CD4-positive, alpha-beta memory T cell (primary cell): ENCODE data around the gene TJP1. TPM values are rescaled to one million over a fixed set of nuclear protein-coding genes. Genes with fewer than 3 reads are reported as not detected.

Source experiments
- CTCF ChIA-PET: fragments of 350-600 bp; sonication (Branson Sonifier 250); formaldehyde crosslinking; loops from one replicate; lab custom pipeline; 2021; ENCODE audit warnings: inconsistent platforms; ENCODE audit not compliant: partially characterized antibody; lab: Charles Lee
- POLR2A ChIA-PET: fragments of 350-600 bp; sonication (Branson Sonifier 250); formaldehyde crosslinking; loops from one replicate; lab custom pipeline; 2021; ENCODE audit not compliant: partially characterized antibody; lab: Charles Lee
- DNase-seq, 5 donors: peaks; one replicate each; pipeline versions ENCODE4 v3.0.0 to v3.0.0-alpha.2; 2020 to 2022; ENCODE audit warnings: mixed read lengths in 1 of 5
- H3K27ac ChIP-seq: one replicate; pipeline ENCODE4 v1.7.0; 2013; ENCODE audit warnings: low read depth, low read length
- H3K27me3 ChIP-seq: 2 replicates; pipeline ENCODE4 v1.7.0; 2013; ENCODE audit warnings: mild to moderate bottlenecking, low read length, moderate library complexity; ENCODE audit not compliant: insufficient read depth
- H3K36me3 ChIP-seq: 2 replicates; pipeline ENCODE4 v1.7.0; 2013; ENCODE audit warnings: mild to moderate bottlenecking, low read length, moderate library complexity; ENCODE audit not compliant: insufficient read depth
- H3K4me1 ChIP-seq: 2 replicates; pipeline ENCODE4 v1.7.0; 2013; ENCODE audit warnings: mild to moderate bottlenecking, low read length, moderate library complexity; ENCODE audit not compliant: insufficient read depth
- H3K4me3 ChIP-seq, 2 donors: one replicate each; pipeline ENCODE4 v1.7.0; 2013; ENCODE audit warnings: low read length in 2 of 2, mild to moderate bottlenecking in 1 of 2
- H3K9me3 ChIP-seq, 2 donors: one replicate each; pipeline ENCODE4 v1.7.0; 2013; ENCODE audit warnings: low read length in 2 of 2, control low read depth in 1 of 2; ENCODE audit not compliant: control insufficient read depth in 1 of 2
- H3K27ac Mint-ChIP-seq, 7 donors: one replicate each; pipeline ENCODE4 v1.8.0; 2020 to 2021; ENCODE audit warnings: mixed read lengths in 7 of 7, mild to moderate bottlenecking in 6 of 7, inconsistent platforms in 3 of 7, moderate library complexity in 3 of 7
- H3K27me3 Mint-ChIP-seq, 2 donors: one replicate each; pipeline ENCODE4 v1.8.0; 2020 to 2021; ENCODE audit warnings: mixed read lengths in 2 of 2
- H3K36me3 Mint-ChIP-seq, 2 donors: one replicate each; pipeline ENCODE4 v1.8.0; 2020 to 2021; ENCODE audit warnings: mixed read lengths in 2 of 2, inconsistent platforms in 1 of 2, mild to moderate bottlenecking in 1 of 2
- H3K4me1 Mint-ChIP-seq, 4 donors: one replicate each; pipeline ENCODE4 v1.8.0; 2020 to 2021; ENCODE audit warnings: mixed read lengths in 4 of 4, mild to moderate bottlenecking in 1 of 4
- H3K4me3 Mint-ChIP-seq, 8 donors: one replicate each; pipeline ENCODE4 v1.8.0; 2020 to 2021; ENCODE audit warnings: mixed read lengths in 8 of 8, mild to moderate bottlenecking in 7 of 8, moderate library complexity in 6 of 8, inconsistent platforms in 3 of 8
- H3K9me3 Mint-ChIP-seq, 8 donors: one replicate each; pipeline ENCODE4 v1.8.0; 2020 to 2021; ENCODE audit warnings: mixed read lengths in 8 of 8, mild to moderate bottlenecking in 5 of 8, inconsistent platforms in 3 of 8, moderate library complexity in 1 of 8
- intact Hi-C: fragments of 100-400 bp; cut with micrococcal nuclease; formaldehyde crosslinking; loops from one replicate; pipeline ENCODE4 v1.15.1; 2023
- polyA plus RNA-seq, 2 donors: library from polyadenylated mRNA; unstranded; fragments of 300-500 nt; fragmentation: Illumina TruSeq; gene quantifications; one replicate each; pipeline ENCODE4 v1.2.3, GENCODE V29; 2021
- total RNA-seq, 2 experiments: library from RNA; stranded (reverse); gene quantifications; one replicate each; pipeline ENCODE4 v1.2.3, GENCODE V29; 2021

Gene TJP1
- total and polyA plus RNA-seq, 4 experiments from 2014 or later, result not detected

GRCh38 chr15:29812384-29812694, 9.9 kb downstream of the TJP1 start:
- ChIA-PET POLR2A (no interaction called here), CTCF (no interaction called here)
- Mint-ChIP-seq H3K27me3 (peaks cover 19 to 29% of the 10 kb centered on the region in 2 donors), H3K36me3 (no peaks in the 10 kb centered on the region), H3K4me1 (no peaks in the 10 kb centered on the region), H3K9me3 (peaks cover 0 to 16% (median 8%) of the 10 kb centered on the region in 8 donors), H3K27ac (no peak overlapping the region), H3K4me3 (no peak overlapping the region)
- intact Hi-C loops, result no loop called here
- Histone ChIP-seq H3K27ac (no peak overlapping the region), H3K36me3 (no peaks in the 10 kb centered on the region), H3K27me3 (no peaks in the 10 kb centered on the region), H3K4me1 (no peaks in the 10 kb centered on the region), H3K9me3 (no peaks in the 10 kb centered on the region), H3K4me3 (no peak overlapping the region)
- DNase-seq, result no peak

DNA sequence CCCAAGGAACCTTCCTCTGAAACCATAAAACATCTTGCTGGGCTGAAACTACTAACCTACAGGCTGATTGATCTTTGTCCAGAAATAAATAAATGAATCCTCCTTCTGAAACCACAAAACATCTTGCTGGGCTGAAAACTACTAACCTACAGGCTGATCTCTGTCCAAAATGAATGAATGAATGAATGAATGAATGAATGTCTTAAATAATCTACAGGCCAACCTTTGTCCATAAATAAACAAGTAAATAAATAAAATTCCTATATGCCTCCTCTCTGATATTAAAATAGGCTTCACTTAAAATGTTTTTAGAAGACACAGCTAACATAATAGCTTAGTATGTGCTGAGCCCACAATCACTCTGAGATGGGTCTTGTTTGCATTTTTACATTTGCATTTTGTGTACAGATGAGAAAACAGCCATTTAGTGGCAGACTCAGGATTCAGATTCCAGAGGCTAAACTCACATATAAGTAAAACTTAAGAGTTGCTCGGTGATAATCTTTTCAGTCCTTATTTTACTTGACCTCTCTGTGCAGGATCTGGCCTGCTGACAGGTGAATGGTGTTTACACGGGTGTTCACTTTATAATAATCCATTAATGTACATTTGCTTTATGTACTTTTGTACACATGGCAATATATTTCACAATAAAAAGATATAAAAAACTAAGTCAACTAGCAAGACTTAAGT, 10.4 kb downstream of the TJP1 start:
- Histone ChIP-seq H3K4me3 (no peak overlapping the region), H3K27me3 (no peaks in the 10 kb centered on the region), H3K27ac (no peak overlapping the region), H3K9me3 (no peaks in the 10 kb centered on the region), H3K4me1 (no peaks in the 10 kb centered on the region), H3K36me3 (no peaks in the 10 kb centered on the region)
- POLR2A ChIA-PET, result no interaction called here
- Mint-ChIP-seq H3K9me3 (peaks cover 0 to 11% (median 4%) of the 10 kb centered on the region in 8 donors), H3K4me1 (no peaks in the 10 kb centered on the region), H3K27ac (no peak overlapping the region), H3K27me3 (peaks cover 14 to 26% of the 10 kb centered on the region in 2 donors), H3K4me3 (no peak overlapping the region), H3K36me3 (no peaks in the 10 kb centered on the region)
- no peak for DNase-seq
- intact Hi-C loops, result no loop called here
- CTCF ChIA-PET, result no interaction called here

DNA sequence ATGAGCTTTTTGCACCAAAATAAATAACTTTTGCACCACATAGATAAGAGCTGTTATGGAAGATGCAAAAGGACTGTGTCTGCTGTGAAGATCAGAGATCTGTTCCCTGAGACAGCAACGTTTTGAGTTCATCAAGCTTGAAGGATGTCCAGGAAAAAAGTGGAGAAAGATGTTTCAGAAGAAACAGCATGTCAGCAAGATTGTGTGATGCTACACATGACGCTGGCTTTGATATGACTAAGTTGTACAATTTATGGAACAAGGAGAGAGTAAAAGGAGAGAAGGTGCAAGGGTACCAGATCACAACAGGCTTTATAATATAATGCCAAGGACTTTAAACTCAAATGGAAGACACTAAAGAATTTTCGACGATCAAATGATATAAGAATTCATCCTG, 16.6 kb downstream of the TJP1 start:
- H3K27me3 ChIP-seq, result no peaks in the 10 kb centered on the region
- H3K36me3 Mint-ChIP-seq, result no peaks in the 10 kb centered on the region
- intact Hi-C loops, result no loop called here
- H3K4me1 ChIP-seq, result no peaks in the 10 kb centered on the region
- ChIA-PET CTCF (no interaction called here), POLR2A (no interaction called here)
- peaks cover 0 to 2% (median 0%) of the 10 kb centered on the region in 4 donors for H3K4me1 Mint-ChIP-seq
- peaks cover 0 to 2% (median 2%) of the 10 kb centered on the region in 8 donors for H3K9me3 Mint-ChIP-seq
- DNase-seq, result no peak
- H3K27me3 Mint-ChIP-seq, result peaks cover 11 to 18% of the 10 kb centered on the region in 2 donors
- no peaks in the 10 kb centered on the region for H3K9me3 ChIP-seq
- H3K4me3 Mint-ChIP-seq, result no peak overlapping the region
- no peak overlapping the region for H3K27ac Mint-ChIP-seq
- no peak overlapping the region for H3K4me3 ChIP-seq
- H3K36me3 ChIP-seq, result no peaks in the 10 kb centered on the region
- H3K27ac ChIP-seq, result no peak overlapping the region

GRCh38 chr15:29805043-29805707, 17.1 kb downstream of the TJP1 start:
- H3K4me3 Mint-ChIP-seq, result no peak overlapping the region
- H3K9me3 Mint-ChIP-seq, result peaks cover 0 to 5% (median 2%) of the 10 kb centered on the region in 8 donors
- H3K9me3 ChIP-seq, result no peaks in the 10 kb centered on the region
- CTCF ChIA-PET, result no interaction called here
- no peak overlapping the region for H3K27ac Mint-ChIP-seq
- H3K36me3 Mint-ChIP-seq, result no peaks in the 10 kb centered on the region
- peaks cover 11 to 18% of the 10 kb centered on the region in 2 donors for H3K27me3 Mint-ChIP-seq
- peaks cover 0 to 2% (median 0%) of the 10 kb centered on the region in 4 donors for H3K4me1 Mint-ChIP-seq
- no peaks in the 10 kb centered on the region for H3K4me1 ChIP-seq
- no peaks in the 10 kb centered on the region for H3K27me3 ChIP-seq
- intact Hi-C loops, result no loop called here
- no peak overlapping the region for H3K27ac ChIP-seq
- H3K36me3 ChIP-seq, result no peaks in the 10 kb centered on the region
- H3K4me3 ChIP-seq, result no peak overlapping the region
- DNase-seq, result no peak
- POLR2A ChIA-PET, result no interaction called here

DNA sequence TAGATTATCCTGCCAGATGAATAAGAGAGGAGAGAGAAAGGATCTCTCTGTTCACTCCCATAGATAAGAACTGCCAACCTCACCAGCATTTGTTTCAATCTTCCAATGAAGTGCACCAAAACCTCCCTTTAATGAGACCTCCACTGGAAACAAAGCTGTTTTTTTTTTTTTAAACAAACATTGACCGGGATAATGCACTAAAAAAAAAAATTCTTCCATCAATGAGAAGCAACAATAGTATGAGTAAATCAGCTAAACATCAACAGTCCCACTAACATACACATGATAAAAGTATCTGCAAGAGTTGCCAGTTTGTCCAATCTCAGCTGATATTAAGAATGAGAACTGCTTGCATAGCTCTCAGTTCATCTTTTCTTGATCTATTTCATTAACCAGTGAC, 19.9 kb downstream of the TJP1 start:
- CTCF ChIA-PET, result no interaction called here

GRCh38 chr15:29800491-29801366, 21.5 kb downstream of the TJP1 start:
- H3K4me3 ChIP-seq, result no peak overlapping the region
- Mint-ChIP-seq H3K4me1 (peaks cover 0 to 2% (median 0%) of the 10 kb centered on the region in 4 donors), H3K27ac (no peak overlapping the region), H3K36me3 (no peaks in the 10 kb centered on the region), H3K27me3 (peaks cover 16 to 21% of the 10 kb centered on the region in 2 donors), H3K4me3 (no peak overlapping the region), H3K9me3 (peaks cover 0 to 6% (median 3%) of the 10 kb centered on the region in 8 donors)
- H3K4me1 ChIP-seq, result no peaks in the 10 kb centered on the region
- intact Hi-C loops, result no loop called here
- ChIA-PET CTCF (no interaction called here), POLR2A (no interaction called here)
- DNase-seq, result no peak
- H3K27ac ChIP-seq, result no peak overlapping the region
- no peaks in the 10 kb centered on the region for H3K9me3 ChIP-seq
- no peaks in the 10 kb centered on the region for H3K27me3 ChIP-seq
- no peaks in the 10 kb centered on the region for H3K36me3 ChIP-seq

More for the DNA sequence above, 19.9 kb downstream of the TJP1 start:
- H3K4me1 ChIP-seq, result no peaks in the 10 kb centered on the region
- no peaks in the 10 kb centered on the region for H3K27me3 ChIP-seq
- peaks cover 11 to 21% of the 10 kb centered on the region in 2 donors for H3K27me3 Mint-ChIP-seq
- H3K27ac ChIP-seq, result no peak overlapping the region
- POLR2A ChIA-PET, result no interaction called here
- no peak overlapping the region for H3K27ac Mint-ChIP-seq
- no peaks in the 10 kb centered on the region for H3K36me3 Mint-ChIP-seq
- no peak overlapping the region for H3K4me3 Mint-ChIP-seq
- DNase-seq, result no peak
- no peaks in the 10 kb centered on the region for H3K36me3 ChIP-seq
- intact Hi-C loops, result no loop called here
- H3K9me3 Mint-ChIP-seq, result peaks cover 0 to 5% (median under 1%) of the 10 kb centered on the region in 8 donors
- no peak overlapping the region for H3K4me3 ChIP-seq
- peaks cover 0 to 2% (median 0%) of the 10 kb centered on the region in 4 donors for H3K4me1 Mint-ChIP-seq
- no peaks in the 10 kb centered on the region for H3K9me3 ChIP-seq

GRCh38 chr15:29799859-29800258, 22.4 kb downstream of the TJP1 start:
- CTCF ChIA-PET, result no interaction called here
- Mint-ChIP-seq H3K27ac (no peak overlapping the region), H3K27me3 (peaks cover 15 to 22% of the 10 kb centered on the region in 2 donors), H3K36me3 (no peaks in the 10 kb centered on the region), H3K9me3 (peaks cover 0 to 8% (median 3%) of the 10 kb centered on the region in 8 donors), H3K4me3 (no peak overlapping the region), H3K4me1 (peaks cover 0 to 2% (median 0%) of the 10 kb centered on the region in 4 donors)
- intact Hi-C loops, result no loop called here
- Histone ChIP-seq H3K27me3 (no peaks in the 10 kb centered on the region), H3K4me1 (no peaks in the 10 kb centered on the region), H3K4me3 (no peak overlapping the region), H3K27ac (no peak overlapping the region), H3K9me3 (no peaks in the 10 kb centered on the region), H3K36me3 (no peaks in the 10 kb centered on the region)
- POLR2A ChIA-PET, result no interaction called here
- no peak for DNase-seq
